ENCODE results near the gene ST6GALNAC2.
A peak's percentile ranks its signal among the peaks of the same experiment; 100 is the strongest.

The ST6GALNAC2 gene

GRCh38 chr17:76631821-76632565, 46.3 kb upstream of the ST6GALNAC2 start:
- no peaks in the 10 kb centered on the region for H3K27me3 ChIP-seq (ENCODE audit: insufficient read depth, low read length, poor library complexity, severe bottlenecking)
- H3F3A ChIP-seq (ENCODE audit: low read depth): no peaks in the 10 kb centered on the region
- H3K4me2 ChIP-seq (ENCODE audit: low read depth, low read length, poor library complexity, severe bottlenecking): no peak overlapping the region
- H3K4me3 ChIP-seq (ENCODE audit: low read length, poor library complexity, severe bottlenecking): no peak overlapping the region
- no peaks in the 10 kb centered on the region for H3K4me1 ChIP-seq (ENCODE audit: insufficient read depth, low read length, poor library complexity, severe bottlenecking)
- TF ChIP-seq EZH2phosphoT487 (IDR thresholded peaks at IDR 0.05; ENCODE audit: borderline replicate concordance) (no peak), CTCF (conservative IDR thresholded peaks at IDR 0.05; ENCODE audit: low read length) (no peak)
- no peak overlapping the region for H2AFZ ChIP-seq (ENCODE audit: low read length)
- no peak overlapping the region for H3K9ac ChIP-seq (ENCODE audit: low read depth, low read length, poor library complexity, severe bottlenecking)
- H3K9me2 ChIP-seq (replicated peaks; ENCODE audit: low read depth, low read length): no peaks in the 10 kb centered on the region
- no peaks in the 10 kb centered on the region for H4K20me1 ChIP-seq (ENCODE audit: insufficient read depth, low read length, poor library complexity, severe bottlenecking)
- no peaks in the 10 kb centered on the region for H3K79me2 ChIP-seq (ENCODE audit: insufficient read depth, low read length)
- no peaks in the 10 kb centered on the region for H3K9me3 ChIP-seq (ENCODE audit: insufficient read depth, low read depth, low read length)
- no peaks in the 10 kb centered on the region for H3K36me3 ChIP-seq (ENCODE audit: insufficient read depth, low read length)

- H3K4me2 ChIP-seq (ENCODE audit: low read depth, low read length, poor library complexity, severe bottlenecking): no peak overlapping the region
- no peaks in the 10 kb centered on the region for H3K27me3 ChIP-seq (ENCODE audit: insufficient read depth, low read length, poor library complexity, severe bottlenecking)
- H3K4me1 ChIP-seq (ENCODE audit: insufficient read depth, low read length, poor library complexity, severe bottlenecking): no peaks in the 10 kb centered on the region
- no peaks in the 10 kb centered on the region for H3F3A ChIP-seq (ENCODE audit: low read depth)
- no peaks in the 10 kb centered on the region for H3K36me3 ChIP-seq (ENCODE audit: insufficient read depth, low read length)
- no peak overlapping the region for H3K4me3 ChIP-seq (ENCODE audit: low read length, poor library complexity, severe bottlenecking)
- no peaks in the 10 kb centered on the region for H4K20me1 ChIP-seq (ENCODE audit: insufficient read depth, low read length, poor library complexity, severe bottlenecking)
- H3K9ac ChIP-seq (ENCODE audit: low read depth, low read length, poor library complexity, severe bottlenecking): no peak overlapping the region
- H3K9me3 ChIP-seq (ENCODE audit: insufficient read depth, low read depth, low read length): no peaks in the 10 kb centered on the region
- no peaks in the 10 kb centered on the region for H3K9me2 ChIP-seq (replicated peaks; ENCODE audit: low read depth, low read length)
- TF ChIP-seq EZH2phosphoT487 (IDR thresholded peaks at IDR 0.05; ENCODE audit: borderline replicate concordance) (no peak), CTCF (conservative IDR thresholded peaks at IDR 0.05; ENCODE audit: low read length) (peak; percentile 34)
- no peaks in the 10 kb centered on the region for H3K79me2 ChIP-seq (ENCODE audit: insufficient read depth, low read length)
- H2AFZ ChIP-seq (ENCODE audit: low read length): no peak overlapping the region
Measured at GRCh38 chr17:76630151-76630550, 44.5 kb upstream of the ST6GALNAC2 start.

- no peaks in the 10 kb centered on the region for H3K9me2 ChIP-seq (replicated peaks; ENCODE audit: low read depth, low read length)
- no peaks in the 10 kb centered on the region for H3K9me3 ChIP-seq (ENCODE audit: insufficient read depth, low read depth, low read length)
- H3K36me3 ChIP-seq (ENCODE audit: insufficient read depth, low read length): no peaks in the 10 kb centered on the region
- no peaks in the 10 kb centered on the region for H3K27me3 ChIP-seq (ENCODE audit: insufficient read depth, low read length, poor library complexity, severe bottlenecking)
- H3K4me3 ChIP-seq (ENCODE audit: low read length, poor library complexity, severe bottlenecking): no peak overlapping the region
- no peak overlapping the region for H2AFZ ChIP-seq (ENCODE audit: low read length)
- H3K79me2 ChIP-seq (ENCODE audit: insufficient read depth, low read length): no peaks in the 10 kb centered on the region
- H3K4me2 ChIP-seq (ENCODE audit: low read depth, low read length, poor library complexity, severe bottlenecking): no peak overlapping the region
- H3K4me1 ChIP-seq (ENCODE audit: insufficient read depth, low read length, poor library complexity, severe bottlenecking): peaks cover 3% of the 10 kb centered on the region
- no peaks in the 10 kb centered on the region for H4K20me1 ChIP-seq (ENCODE audit: insufficient read depth, low read length, poor library complexity, severe bottlenecking)
- no peaks in the 10 kb centered on the region for H3F3A ChIP-seq (ENCODE audit: low read depth)
- TF ChIP-seq CTCF (conservative IDR thresholded peaks at IDR 0.05; ENCODE audit: low read length): no peak
- TF ChIP-seq EZH2phosphoT487 (IDR thresholded peaks at IDR 0.05; ENCODE audit: borderline replicate concordance): no peak
- H3K9ac ChIP-seq (ENCODE audit: low read depth, low read length, poor library complexity, severe bottlenecking): no peak overlapping the region
Measured at GRCh38 chr17:76627510-76627909, 41.9 kb upstream of the ST6GALNAC2 start.

Data from Loucy (cell line).